Stimulated activated CD8-positive, alpha-beta memory T cell treated with anti-CD3 and anti-CD28 coated beads, Interleukin-12 subunit alpha, Interleukin-12 subunit beta, amount 100 ng/mL, for 4 hours (primary cell): ENCODE measurements around the gene MND1.
A peak's percentile ranks its signal among the peaks of the same experiment; 100 is the strongest.

Experiments used
- DNase-seq: peaks from one replicate; pipeline ENCODE4 v3.0.0-alpha.2; 2020; ENCODE audit warnings: low read depth

Gene MND1

GRCh38 chr4:153344131-153345011, at the start of gene MND1:
TSS of gene MND1 (plus strand) at chr4:153344688. CDS start at chr4:153344738, 50 bp downstream.
- peak; percentile 80 for DNase-seq

GRCh38 chr4:153295131-153295755, 49.2 kb upstream of the MND1 start:
- no peak for DNase-seq

GRCh38 chr4:153296040-153296823, 48.3 kb upstream of the MND1 start:
- DNase-seq, result no peak

GRCh38 chr4:153297116-153297515, 47.4 kb upstream of the MND1 start:
- no peak for DNase-seq

- DNase-seq, result no peak
Observed at GRCh38 chr4:153310793-153311192, 33.7 kb upstream of the MND1 start.

GRCh38 chr4:153314915-153315314, 29.6 kb upstream of the MND1 start:
- DNase-seq, result no peak

- no peak for DNase-seq
Observed at GRCh38 chr4:153318696-153319320, 25.7 kb upstream of the MND1 start.

GRCh38 chr4:153322791-153323190, 21.7 kb upstream of the MND1 start:
- no peak for DNase-seq

- DNase-seq, result no peak
Observed at GRCh38 chr4:153324046-153324445, 20.4 kb upstream of the MND1 start.

- DNase-seq, result no peak
Observed at GRCh38 chr4:153325558-153325957, 18.9 kb upstream of the MND1 start.

- DNase-seq, result no peak
Observed at GRCh38 chr4:153326513-153326912, 18.0 kb upstream of the MND1 start.

- DNase-seq, result no peak
Observed at GRCh38 chr4:153327247-153327646, 17.2 kb upstream of the MND1 start.

GRCh38 chr4:153332936-153333335, 11.6 kb upstream of the MND1 start:
- no peak for DNase-seq

- no peak for DNase-seq
Observed at GRCh38 chr4:153333874-153334273, 10.6 kb upstream of the MND1 start.

GRCh38 chr4:153335665-153336064, 8.8 kb upstream of the MND1 start:
- no peak for DNase-seq

GRCh38 chr4:153337686-153338085, 6.8 kb upstream of the MND1 start:
- DNase-seq, result no peak

GRCh38 chr4:153341575-153342090, 2.9 kb upstream of the MND1 start:
- DNase-seq, result no peak

- no peak for DNase-seq
Observed at GRCh38 chr4:153342751-153343552, 1.5 kb upstream of the MND1 start.

GRCh38 chr4:153345012-153345981, 809 bp downstream of the MND1 start:
- peak; percentile 22 for DNase-seq

GRCh38 chr4:153346031-153346430, 1.5 kb downstream of the MND1 start:
- DNase-seq, result no peak
